ENCODE measurements around the gene MRPL12. TPM values are rescaled to one million over a fixed set of nuclear protein-coding genes. Genes with fewer than 3 reads are reported as not detected.
A peak's percentile ranks its signal among the peaks of the same experiment; 100 is the strongest.

Gene MRPL12
- polyA plus RNA-seq, 1 donor: 52.4 TPM

GRCh38 chr17:81710514-81711308 is 7.5 kb downstream of the MRPL12 start:
- no peaks in the 10 kb centered on the region for H3K9me3 ChIP-seq (ENCODE audit: control insufficient read depth, low read depth, low read length)
- H3K36me3 ChIP-seq (ENCODE audit: control insufficient read depth, insufficient read depth, low read length): peaks cover 33% of the 10 kb centered on the region
- no CpG with 5 or more reads among the region's 29 CpGs for WGBS (ENCODE audit: insufficient coverage, low lambda C conversion rate)
- peaks cover 38% of the 10 kb centered on the region for H3K4me1 ChIP-seq (ENCODE audit: control insufficient read depth, insufficient read depth, low read length)
- peak overlapping the region; percentile 41 for H3K4me3 ChIP-seq (ENCODE audit: low read length)
- H3K27ac ChIP-seq (ENCODE audit: low read length): peak overlapping the region; percentile 75
- H3K27me3 ChIP-seq (ENCODE audit: control insufficient read depth, insufficient read depth, low read length): peaks cover 5% of the 10 kb centered on the region
- DNase-seq: peak in 1 of 2 donors; percentile 50

DNA sequence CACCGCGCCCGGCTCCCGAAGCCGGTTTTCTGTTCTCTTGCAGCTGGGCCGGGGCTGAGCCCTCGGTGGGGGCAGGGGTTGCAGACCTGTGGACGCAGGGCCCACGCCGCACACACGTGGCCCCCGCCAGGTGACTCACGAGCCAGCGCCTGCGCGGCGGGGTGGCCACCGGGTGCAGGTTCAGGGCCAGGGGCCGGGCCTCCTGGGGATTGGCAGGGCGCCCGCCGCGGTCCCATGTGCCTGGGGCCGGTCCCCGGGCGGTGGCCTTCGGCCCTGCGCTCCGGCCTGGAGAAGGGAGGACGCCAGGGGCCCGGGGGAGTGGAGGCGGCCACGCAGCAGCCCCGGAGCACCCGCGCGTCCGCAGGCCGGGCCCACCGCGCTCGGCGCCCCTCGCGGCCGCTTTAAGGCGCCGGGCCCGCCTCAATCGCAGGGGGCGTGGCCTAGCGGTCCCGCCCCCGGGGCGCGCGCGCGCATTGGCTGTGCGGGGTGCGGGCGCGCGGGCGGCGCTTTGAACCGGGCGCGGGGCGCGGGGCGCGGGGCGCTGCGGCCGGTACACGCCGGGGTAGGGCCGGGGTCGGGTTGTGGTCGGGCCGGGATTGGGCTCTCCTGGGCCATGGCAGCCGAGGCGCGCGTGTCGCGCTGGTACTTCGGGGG is 8.8 kb downstream of the MRPL12 start, which contains the start of gene SLC25A10:
SLC25A10 (plus strand) TSS at position 471 of the 654 bp plus-strand sequence; CDS start at position 614, 143 bp downstream.
- peak within 1 kb of the TSS; percentile 58 for H3K4me3 ChIP-seq (ENCODE audit: low read length)
- peaks cover 38% of the 10 kb centered on the region for H3K4me1 ChIP-seq (ENCODE audit: control insufficient read depth, insufficient read depth, low read length)
- H3K27ac ChIP-seq (ENCODE audit: low read length): peak within 1 kb of the TSS; percentile 75
- H3K9me3 ChIP-seq (ENCODE audit: control insufficient read depth, low read depth, low read length): no peaks in the 10 kb centered on the region
- WGBS (ENCODE audit: insufficient coverage, low lambda C conversion rate): no CpG with 5 or more reads among the region's 89 CpGs
- H3K27me3 ChIP-seq (ENCODE audit: control insufficient read depth, insufficient read depth, low read length): peaks cover 5% of the 10 kb centered on the region
- peak; percentile 90 to 96 for DNase-seq
- H3K36me3 ChIP-seq (ENCODE audit: control insufficient read depth, insufficient read depth, low read length): peaks cover 28% of the 10 kb centered on the region

DNA sequence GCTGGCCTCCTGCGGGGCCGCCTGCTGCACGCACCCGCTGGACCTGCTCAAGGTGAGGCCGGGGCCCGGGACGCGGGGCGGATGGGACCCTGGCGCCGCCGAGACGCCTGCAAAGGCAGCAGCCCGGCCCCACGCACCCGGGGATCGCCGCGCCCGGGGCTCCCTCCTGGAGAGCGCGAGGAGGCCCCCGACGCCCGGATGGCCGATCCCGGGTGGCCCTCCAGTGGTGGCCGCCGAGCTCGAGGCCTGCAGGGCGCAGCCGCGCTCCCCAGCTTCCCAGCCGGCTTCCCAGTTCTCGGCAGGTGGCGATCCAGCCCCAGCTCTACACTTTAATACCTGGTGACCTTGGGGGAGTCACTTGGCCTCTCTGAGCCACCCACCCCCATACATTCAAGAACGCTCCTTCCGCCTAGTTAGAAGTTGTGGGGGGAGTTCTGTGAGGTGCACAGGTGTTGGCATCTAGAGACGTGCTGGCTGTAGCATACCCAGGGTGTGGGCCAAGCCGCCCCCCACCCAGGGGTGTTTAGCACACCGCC is 9.4 kb downstream of the MRPL12 start:
- Histone ChIP-seq H3K9me3 (ENCODE audit: control insufficient read depth, low read depth, low read length) (no peaks in the 10 kb centered on the region), H3K27me3 (ENCODE audit: control insufficient read depth, insufficient read depth, low read length) (peaks cover 5% of the 10 kb centered on the region), H3K27ac (ENCODE audit: low read length) (peak overlapping the region; percentile 50), H3K4me3 (ENCODE audit: low read length) (peak overlapping the region; percentile 58), H3K4me1 (ENCODE audit: control insufficient read depth, insufficient read depth, low read length) (peaks cover 38% of the 10 kb centered on the region), H3K36me3 (ENCODE audit: control insufficient read depth, insufficient read depth, low read length) (peaks cover 25% of the 10 kb centered on the region)
- DNase-seq: no peak
- no CpG with 5 or more reads among the region's 41 CpGs for WGBS (ENCODE audit: insufficient coverage, low lambda C conversion rate)

GRCh38 chr17:81713004-81713555 is 9.9 kb downstream of the MRPL12 start:
- Histone ChIP-seq H3K9me3 (ENCODE audit: control insufficient read depth, low read depth, low read length) (no peaks in the 10 kb centered on the region), H3K27ac (ENCODE audit: low read length) (peak overlapping the region; percentile 50), H3K27me3 (ENCODE audit: control insufficient read depth, insufficient read depth, low read length) (peaks cover 5% of the 10 kb centered on the region), H3K4me1 (ENCODE audit: control insufficient read depth, insufficient read depth, low read length) (peaks cover 38% of the 10 kb centered on the region), H3K4me3 (ENCODE audit: low read length) (peak overlapping the region; percentile 58), H3K36me3 (ENCODE audit: control insufficient read depth, insufficient read depth, low read length) (peaks cover 20% of the 10 kb centered on the region)
- no CpG with 5 or more reads among the region's 18 CpGs for WGBS (ENCODE audit: insufficient coverage, low lambda C conversion rate)
- no peak for DNase-seq

- H3K36me3 ChIP-seq (ENCODE audit: control insufficient read depth, insufficient read depth, low read length): peaks cover 20% of the 10 kb centered on the region
- peaks cover 38% of the 10 kb centered on the region for H3K4me1 ChIP-seq (ENCODE audit: control insufficient read depth, insufficient read depth, low read length)
- H3K4me3 ChIP-seq (ENCODE audit: low read length): peak overlapping the region; percentile 58
These were observed 10.6 kb downstream of the MRPL12 start for GRCh38 chr17:81713556-81714411.

DNA sequence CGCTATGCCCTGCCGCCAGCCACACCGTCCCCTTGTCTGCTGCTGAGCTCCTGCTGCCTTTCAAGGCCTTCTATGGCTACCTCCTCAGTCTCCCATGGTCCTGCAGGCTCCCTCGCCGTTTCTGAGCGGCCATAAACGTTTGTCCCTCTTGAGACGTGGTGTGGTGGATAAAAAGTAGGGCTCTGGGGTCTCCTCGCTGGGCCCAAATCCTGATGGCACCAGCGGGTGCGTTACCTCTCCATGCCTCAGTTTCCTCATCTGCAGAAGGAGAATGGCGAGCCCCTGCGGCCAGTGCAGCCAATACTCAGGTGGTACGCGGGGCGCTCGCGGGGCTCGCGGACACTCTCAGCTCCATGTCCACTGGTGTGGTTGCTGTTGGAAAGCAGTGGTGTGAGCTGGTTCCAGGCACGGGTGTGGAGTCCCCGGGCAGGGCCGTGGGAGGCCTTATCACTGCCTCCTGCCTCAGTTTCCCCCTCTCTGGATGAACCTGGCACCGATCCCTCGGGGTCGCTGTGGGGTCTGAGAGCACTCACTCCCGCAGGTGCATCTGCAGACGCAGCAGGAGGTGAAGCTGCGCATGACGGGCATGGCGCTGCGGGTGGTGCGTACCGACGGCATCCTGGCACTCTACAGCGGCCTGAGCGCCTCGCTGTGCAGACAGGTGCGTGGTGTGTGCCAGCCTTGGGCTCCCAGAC is 11.4 kb downstream of the MRPL12 start:
- Histone ChIP-seq H3K9me3 (ENCODE audit: control insufficient read depth, low read depth, low read length) (no peaks in the 10 kb centered on the region), H3K36me3 (ENCODE audit: control insufficient read depth, insufficient read depth, low read length) (peaks cover 17% of the 10 kb centered on the region), H3K27ac (ENCODE audit: low read length) (peak overlapping the region; percentile 50), H3K4me1 (ENCODE audit: control insufficient read depth, insufficient read depth, low read length) (peaks cover 38% of the 10 kb centered on the region), H3K27me3 (ENCODE audit: control insufficient read depth, insufficient read depth, low read length) (peaks cover 5% of the 10 kb centered on the region), H3K4me3 (ENCODE audit: low read length) (peak overlapping the region; percentile 58)
- WGBS (ENCODE audit: insufficient coverage, low lambda C conversion rate): no CpG with 5 or more reads among the region's 39 CpGs
- DNase-seq: no peak

More at GRCh38 chr17:81713556-81714411, 10.6 kb downstream of the MRPL12 start:
- Histone ChIP-seq H3K9me3 (ENCODE audit: control insufficient read depth, low read depth, low read length) (no peaks in the 10 kb centered on the region), H3K27ac (ENCODE audit: low read length) (peak overlapping the region; percentile 50), H3K27me3 (ENCODE audit: control insufficient read depth, insufficient read depth, low read length) (peaks cover 5% of the 10 kb centered on the region)
- DNase-seq: peak; percentile 47 to 64
- no CpG with 5 or more reads among the region's 36 CpGs for WGBS (ENCODE audit: insufficient coverage, low lambda C conversion rate)

DNA sequence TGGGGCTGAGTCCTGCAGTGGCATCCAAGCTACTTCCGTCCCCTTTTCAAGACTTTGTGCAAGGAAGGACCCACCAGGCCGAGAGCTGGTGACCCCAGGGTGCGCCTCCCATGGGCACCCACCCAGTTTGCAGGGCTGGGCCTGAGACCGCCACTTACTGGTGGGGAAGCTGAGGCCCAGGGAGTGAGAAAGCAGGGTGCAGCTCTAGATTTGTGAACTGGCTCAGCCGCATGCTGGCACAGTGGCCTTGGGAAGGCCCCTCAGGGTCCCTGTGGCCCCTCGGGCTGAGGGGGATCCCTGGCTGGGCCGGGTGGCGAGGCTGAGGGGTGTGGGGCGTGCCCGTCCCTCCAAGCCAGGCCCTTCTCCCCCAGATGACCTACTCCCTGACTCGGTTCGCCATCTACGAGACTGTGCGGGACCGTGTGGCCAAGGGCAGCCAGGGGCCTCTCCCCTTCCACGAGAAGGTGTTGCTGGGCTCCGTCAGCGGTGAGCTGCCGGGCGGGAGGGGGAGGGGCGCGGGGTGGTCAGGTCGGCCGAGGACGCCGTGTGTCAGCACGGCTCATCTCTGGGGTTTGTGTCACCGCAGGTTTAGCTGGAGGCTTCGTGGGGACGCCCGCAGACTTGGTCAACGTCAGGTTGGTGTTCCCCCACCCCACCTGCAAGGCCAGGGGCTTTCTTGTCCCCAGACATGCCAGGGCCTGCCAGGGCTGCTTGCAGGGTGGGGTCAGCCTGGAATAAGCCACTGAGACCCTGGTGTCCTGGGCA is 12.1 kb downstream of the MRPL12 start:
- peaks cover 32% of the 10 kb centered on the region for H3K4me1 ChIP-seq (ENCODE audit: control insufficient read depth, insufficient read depth, low read length)
- H3K4me3 ChIP-seq (ENCODE audit: low read length): no peak overlapping the region
- WGBS (ENCODE audit: insufficient coverage, low lambda C conversion rate): no CpG with 5 or more reads among the region's 32 CpGs
- DNase-seq: no peak
- no peaks in the 10 kb centered on the region for H3K9me3 ChIP-seq (ENCODE audit: control insufficient read depth, low read depth, low read length)
- peaks cover 5% of the 10 kb centered on the region for H3K27me3 ChIP-seq (ENCODE audit: control insufficient read depth, insufficient read depth, low read length)
- H3K36me3 ChIP-seq (ENCODE audit: control insufficient read depth, insufficient read depth, low read length): peaks cover 21% of the 10 kb centered on the region
- H3K27ac ChIP-seq (ENCODE audit: low read length): no peak overlapping the region

DNA sequence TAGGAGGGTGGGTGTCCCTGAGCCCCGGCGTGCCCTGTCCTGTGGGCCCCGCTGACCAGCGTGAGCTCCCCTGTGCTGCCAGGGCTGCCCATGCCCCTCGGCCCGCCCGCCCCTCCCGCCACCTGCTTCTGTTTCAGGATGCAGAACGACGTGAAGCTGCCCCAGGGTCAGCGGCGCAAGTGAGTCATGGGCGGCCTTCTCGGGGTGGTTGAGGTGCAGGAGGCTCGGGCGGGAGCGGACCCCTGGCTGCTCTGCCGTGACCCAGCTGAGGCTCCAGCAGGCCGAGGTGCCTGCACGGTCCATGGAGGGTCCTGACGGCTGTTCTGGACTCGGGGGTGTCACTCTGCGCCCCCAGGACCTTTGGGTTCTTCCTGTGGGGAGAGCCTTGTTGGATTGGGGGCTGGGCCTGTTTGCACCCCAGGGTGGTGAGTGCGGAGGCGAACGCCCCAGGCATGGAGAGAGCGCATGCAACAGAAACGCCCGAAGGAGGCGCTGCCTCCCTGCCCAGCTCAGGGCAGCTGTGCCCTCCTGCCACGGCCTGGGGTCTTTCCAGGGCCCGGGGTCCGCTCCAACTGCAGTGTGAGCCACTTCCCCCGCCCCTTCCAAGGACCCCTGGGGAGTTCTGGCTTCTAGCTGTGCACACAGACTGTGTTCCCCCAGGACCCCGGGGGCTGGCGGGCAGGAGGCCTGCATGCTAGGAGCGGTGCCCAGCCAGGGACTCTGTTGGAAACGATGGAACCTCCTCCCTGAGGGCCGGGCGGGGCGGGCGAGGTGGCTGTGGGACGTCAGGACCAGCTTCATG is 12.9 kb downstream of the MRPL12 start:
- H3K36me3 ChIP-seq (ENCODE audit: control insufficient read depth, insufficient read depth, low read length): peaks cover 21% of the 10 kb centered on the region

More for the DNA sequence above, 12.9 kb downstream of the MRPL12 start:
- WGBS (ENCODE audit: insufficient coverage, low lambda C conversion rate): no CpG with 5 or more reads among the region's 43 CpGs
- peaks cover 4% of the 10 kb centered on the region for H3K27me3 ChIP-seq (ENCODE audit: control insufficient read depth, insufficient read depth, low read length)
- no peak overlapping the region for H3K4me3 ChIP-seq (ENCODE audit: low read length)
- H3K9me3 ChIP-seq (ENCODE audit: control insufficient read depth, low read depth, low read length): no peaks in the 10 kb centered on the region
- H3K27ac ChIP-seq (ENCODE audit: low read length): no peak overlapping the region
- H3K4me1 ChIP-seq (ENCODE audit: control insufficient read depth, insufficient read depth, low read length): peaks cover 25% of the 10 kb centered on the region
- DNase-seq: no peak

Measured in large intestine (tissue), 3 donors.